HEK293 (cell line): Measurements from ENCODE around the gene TSPAN17.
A peak's percentile ranks its signal among the peaks of the same experiment; 100 is the strongest.

ENCODE experiments used
- CTCF ChIA-PET: fragments of 350-600 bp; formaldehyde crosslinking; extraction: SDS; loops from one replicate; lab custom pipeline; 2021; ENCODE audit warnings: antibody characterized with exemption; lab: Yijun Ruan, JAX
- POLR2A ChIA-PET: fragments of 300-600 bp; formaldehyde crosslinking; extraction: SDS; loops from one replicate; lab custom pipeline; 2020; ENCODE audit warnings: antibody characterized with exemption, inconsistent platforms; lab: Yijun Ruan, JAX
- H3K27ac ChIP-seq: fragments of 200-500 bp; sonication (Bioruptor generic); 2 replicates; pipeline ENCODE4 v1.5.1; 2014; ENCODE audit warnings: low read depth, low read length, control low read depth, inconsistent platforms; ENCODE audit errors: extremely low read depth
- H3K36me3 ChIP-seq, 2 experiments: fragments of 200-500 bp in 1 of 2; sonication (Bioruptor generic) in 1 of 2; 1 replicate in 1 of 2; 2 replicates in 1 of 2; pipeline ENCODE4 v1.5.1; 2014 to 2017; ENCODE audit warnings: inconsistent platforms in 2 of 2, low read length in 2 of 2; ENCODE audit not compliant: control insufficient read depth in 2 of 2, insufficient read depth in 1 of 2
- H3K4me1 ChIP-seq: fragments of 200-500 bp; sonication (Bioruptor generic); 2 replicates; pipeline ENCODE4 v1.5.1; 2014; ENCODE audit warnings: mild to moderate bottlenecking, low read length, inconsistent platforms; ENCODE audit not compliant: control insufficient read depth, insufficient read depth
- H3K4me3 ChIP-seq: 2 replicates; pipeline ENCODE4 v1.5.1; 2011; ENCODE audit warnings: low read depth, mild to moderate bottlenecking, control low read depth, low read length, moderate library complexity
- H3K9me3 ChIP-seq: fragments of 200-500 bp; sonication (Bioruptor generic); 2 replicates; pipeline ENCODE4 v1.5.1; 2014; ENCODE audit warnings: low read depth, low read length, inconsistent platforms; ENCODE audit not compliant: control insufficient read depth, insufficient read depth
- BCL6B ChIP-seq: fragments of 450-650 bp; formaldehyde crosslinking; IDR thresholded peaks from 2 replicates; pipeline ENCODE4 v1.5.1; 2017; ENCODE audit warnings: missing biosample characterization, missing genetic modification characterization
- CTCF ChIP-seq: fragments of 450-650 bp; formaldehyde crosslinking; IDR thresholded peaks from 2 replicates; pipeline ENCODE4 v1.5.1; 2016; ENCODE audit warnings: missing biosample characterization, missing genetic modification characterization
- MEIS1 ChIP-seq: sonication (generic); formaldehyde crosslinking; IDR thresholded peaks from 2 replicates; pipeline ENCODE4 v1.8.1; 2022; ENCODE audit warnings: missing genetic modification reagents, mild to moderate bottlenecking, borderline replicate concordance
- OSR2 ChIP-seq: fragments of 450-650 bp; formaldehyde crosslinking; IDR thresholded peaks from 2 replicates; pipeline ENCODE4 v1.5.1; 2016; ENCODE audit warnings: missing biosample characterization, missing genetic modification characterization
- PRDM4 ChIP-seq: fragments of 450-650 bp; formaldehyde crosslinking; IDR thresholded peaks from 2 replicates; pipeline ENCODE4 v1.5.1; 2017; ENCODE audit warnings: missing biosample characterization, missing genetic modification characterization
- SALL2 ChIP-seq: fragments of 450-650 bp; formaldehyde crosslinking; IDR thresholded peaks from 2 replicates; pipeline ENCODE4 v1.5.0; 2017; ENCODE audit warnings: missing biosample characterization, mild to moderate bottlenecking, missing genetic modification characterization, borderline replicate concordance
- TRIM28 ChIP-seq: IDR thresholded peaks from 2 replicates; pipeline ENCODE4 v1.6.1; 2011; ENCODE audit warnings: low read length, control low read depth, borderline replicate concordance
- WT1 ChIP-seq: fragments of 450-650 bp; formaldehyde crosslinking; IDR thresholded peaks from 2 replicates; pipeline ENCODE4 v1.5.1; 2016; ENCODE audit warnings: missing biosample characterization, missing genetic modification characterization
- ZBTB20 ChIP-seq: fragments of 450-650 bp; formaldehyde crosslinking; IDR thresholded peaks from 2 replicates; pipeline ENCODE4 v1.5.1; 2016; ENCODE audit warnings: missing biosample characterization, missing genetic modification characterization
- ZBTB21 ChIP-seq: fragments of 450-650 bp; formaldehyde crosslinking; IDR thresholded peaks from 2 replicates; pipeline ENCODE4 v1.5.1; 2017; ENCODE audit warnings: missing biosample characterization, missing genetic modification characterization
- ZNF16 ChIP-seq: fragments of 450-650 bp; formaldehyde crosslinking; IDR thresholded peaks from 2 replicates; pipeline ENCODE4 v1.5.1; 2016; ENCODE audit warnings: low read depth, missing biosample characterization, missing genetic modification characterization
- ZNF24 ChIP-seq: fragments of 450-650 bp; formaldehyde crosslinking; IDR thresholded peaks from 2 replicates; pipeline ENCODE4 v1.5.1; 2016; ENCODE audit warnings: missing biosample characterization, missing genetic modification characterization
- ZNF311 ChIP-seq: fragments of 450-650 bp; formaldehyde crosslinking; IDR thresholded peaks from 2 replicates; pipeline ENCODE4 v1.5.1; 2017; ENCODE audit warnings: missing biosample characterization, missing genetic modification characterization, borderline replicate concordance
- ZNF391 ChIP-seq: fragments of 450-650 bp; formaldehyde crosslinking; IDR thresholded peaks from 2 replicates; pipeline ENCODE4 v1.5.1; 2016; ENCODE audit warnings: low read depth, missing biosample characterization, missing genetic modification characterization, borderline replicate concordance
- ZNF416 ChIP-seq: fragments of 450-650 bp; formaldehyde crosslinking; IDR thresholded peaks from 2 replicates; pipeline ENCODE4 v1.5.1; 2016; ENCODE audit warnings: missing biosample characterization, missing genetic modification characterization
- ZNF529 ChIP-seq: fragments of 450-650 bp; formaldehyde crosslinking; IDR thresholded peaks from 2 replicates; pipeline ENCODE4 v1.5.1; 2017; ENCODE audit warnings: missing genetic modification characterization, missing biosample characterization; ENCODE audit not compliant: insufficient replicate concordance
- ZNF548 ChIP-seq: fragments of 450-650 bp; formaldehyde crosslinking; IDR thresholded peaks from 2 replicates; pipeline ENCODE4 v1.5.1; 2016; ENCODE audit warnings: missing biosample characterization, missing genetic modification characterization
- ZNF629 ChIP-seq: fragments of 450-650 bp; formaldehyde crosslinking; IDR thresholded peaks from 2 replicates; pipeline ENCODE4 v1.5.1; 2017; ENCODE audit warnings: missing biosample characterization, missing genetic modification characterization
- ZNF664 ChIP-seq: fragments of 450-650 bp; formaldehyde crosslinking; IDR thresholded peaks from 2 replicates; pipeline ENCODE4 v1.5.1; 2016; ENCODE audit warnings: missing biosample characterization, missing genetic modification characterization
- ZNF707 ChIP-seq: fragments of 450-650 bp; formaldehyde crosslinking; IDR thresholded peaks from 2 replicates; pipeline ENCODE4 v1.5.1; 2016; ENCODE audit warnings: missing biosample characterization, missing genetic modification characterization
- ZNF792 ChIP-seq: fragments of 450-650 bp; formaldehyde crosslinking; IDR thresholded peaks from 2 replicates; pipeline ENCODE4 v1.5.1; 2016; ENCODE audit warnings: missing biosample characterization, missing genetic modification characterization
- TF ChIP-seq, protein P1 (sequence below): fragments of 450-650 bp; formaldehyde crosslinking; IDR thresholded peaks from 2 replicates; pipeline ENCODE4 v1.5.1; 2016; ENCODE audit warnings: missing biosample characterization, missing genetic modification characterization
- TF ChIP-seq, protein P2 (sequence below): fragments of 450-650 bp; formaldehyde crosslinking; IDR thresholded peaks from 2 replicates; pipeline ENCODE4 v1.5.1; 2016; ENCODE audit warnings: missing biosample characterization, missing genetic modification characterization, low read depth
- TF ChIP-seq, protein P3 (sequence below): fragments of 450-650 bp; formaldehyde crosslinking; IDR thresholded peaks from 2 replicates; pipeline ENCODE4 v1.5.1; 2016; ENCODE audit warnings: missing biosample characterization, missing genetic modification characterization

The TSPAN17 gene

GRCh38 chr5:176693477-176693851 lies 46.2 kb downstream of the TSPAN17 start:
- no peak overlapping the region for H3K4me3 ChIP-seq
- CTCF ChIA-PET: interaction anchor here (0.7 to 2.7 kb wide), 4 partner anchors 33 to 419 kb away, joined by 3 to 17 read pairs (median 4); no protein-coding TSS in a partner anchor
- POLR2A ChIA-PET: interaction anchor here (1.7 kb wide), 1 partner anchor 9 kb away, joined by 4 read pairs; no protein-coding TSS in a partner anchor
- no peak overlapping the region for H3K27ac ChIP-seq
- no peaks in the 10 kb centered on the region for H3K9me3 ChIP-seq
- no peaks in the 10 kb centered on the region for H3K36me3 ChIP-seq
- peaks cover 6% of the 10 kb centered on the region; the same call in 1 of the 2 replicates for H3K4me1 ChIP-seq
- peak; percentile 47; the same call in 1 of the 2 replicates for TF ChIP-seq PRDM4 (tag by site-specific recombination)
- TF ChIP-seq ZNF529 (tag by site-specific recombination): no peak
- peak; percentile 85 for TF ChIP-seq WT1 (tag by site-specific recombination)
- TF ChIP-seq SALL2 (tag by site-specific recombination): no peak
- no peak for TF ChIP-seq ZNF707
- TF ChIP-seq ZNF629 (tag by site-specific recombination): peak; percentile 79
- TF ChIP-seq BCL6B (tag by site-specific recombination): no peak
- TF ChIP-seq, protein P1, sequence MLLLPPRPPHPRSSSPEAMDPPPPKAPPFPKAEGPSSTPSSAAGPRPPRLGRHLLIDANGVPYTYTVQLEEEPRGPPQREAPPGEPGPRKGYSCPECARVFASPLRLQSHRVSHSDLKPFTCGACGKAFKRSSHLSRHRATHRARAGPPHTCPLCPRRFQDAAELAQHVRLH: peak; percentile 26; the same call in 1 of the 2 replicates
- TF ChIP-seq TRIM28: no peak
- TF ChIP-seq MEIS1: no peak
- no peak for TF ChIP-seq ZNF548 (tag by site-specific recombination)
- peak; percentile 54 for TF ChIP-seq ZBTB21 (tag by site-specific recombination)
- TF ChIP-seq, protein P2, sequence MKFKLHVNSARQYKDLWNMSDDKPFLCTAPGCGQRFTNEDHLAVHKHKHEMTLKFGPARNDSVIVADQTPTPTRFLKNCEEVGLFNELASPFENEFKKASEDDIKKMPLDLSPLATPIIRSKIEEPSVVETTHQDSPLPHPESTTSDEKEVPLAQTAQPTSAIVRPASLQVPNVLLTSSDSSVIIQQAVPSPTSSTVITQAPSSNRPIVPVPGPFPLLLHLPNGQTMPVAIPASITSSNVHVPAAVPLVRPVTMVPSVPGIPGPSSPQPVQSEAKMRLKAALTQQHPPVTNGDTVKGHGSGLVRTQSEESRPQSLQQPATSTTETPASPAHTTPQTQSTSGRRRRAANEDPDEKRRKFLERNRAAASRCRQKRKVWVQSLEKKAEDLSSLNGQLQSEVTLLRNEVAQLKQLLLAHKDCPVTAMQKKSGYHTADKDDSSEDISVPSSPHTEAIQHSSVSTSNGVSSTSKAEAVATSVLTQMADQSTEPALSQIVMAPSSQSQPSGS: no peak
- TF ChIP-seq, protein P3, sequence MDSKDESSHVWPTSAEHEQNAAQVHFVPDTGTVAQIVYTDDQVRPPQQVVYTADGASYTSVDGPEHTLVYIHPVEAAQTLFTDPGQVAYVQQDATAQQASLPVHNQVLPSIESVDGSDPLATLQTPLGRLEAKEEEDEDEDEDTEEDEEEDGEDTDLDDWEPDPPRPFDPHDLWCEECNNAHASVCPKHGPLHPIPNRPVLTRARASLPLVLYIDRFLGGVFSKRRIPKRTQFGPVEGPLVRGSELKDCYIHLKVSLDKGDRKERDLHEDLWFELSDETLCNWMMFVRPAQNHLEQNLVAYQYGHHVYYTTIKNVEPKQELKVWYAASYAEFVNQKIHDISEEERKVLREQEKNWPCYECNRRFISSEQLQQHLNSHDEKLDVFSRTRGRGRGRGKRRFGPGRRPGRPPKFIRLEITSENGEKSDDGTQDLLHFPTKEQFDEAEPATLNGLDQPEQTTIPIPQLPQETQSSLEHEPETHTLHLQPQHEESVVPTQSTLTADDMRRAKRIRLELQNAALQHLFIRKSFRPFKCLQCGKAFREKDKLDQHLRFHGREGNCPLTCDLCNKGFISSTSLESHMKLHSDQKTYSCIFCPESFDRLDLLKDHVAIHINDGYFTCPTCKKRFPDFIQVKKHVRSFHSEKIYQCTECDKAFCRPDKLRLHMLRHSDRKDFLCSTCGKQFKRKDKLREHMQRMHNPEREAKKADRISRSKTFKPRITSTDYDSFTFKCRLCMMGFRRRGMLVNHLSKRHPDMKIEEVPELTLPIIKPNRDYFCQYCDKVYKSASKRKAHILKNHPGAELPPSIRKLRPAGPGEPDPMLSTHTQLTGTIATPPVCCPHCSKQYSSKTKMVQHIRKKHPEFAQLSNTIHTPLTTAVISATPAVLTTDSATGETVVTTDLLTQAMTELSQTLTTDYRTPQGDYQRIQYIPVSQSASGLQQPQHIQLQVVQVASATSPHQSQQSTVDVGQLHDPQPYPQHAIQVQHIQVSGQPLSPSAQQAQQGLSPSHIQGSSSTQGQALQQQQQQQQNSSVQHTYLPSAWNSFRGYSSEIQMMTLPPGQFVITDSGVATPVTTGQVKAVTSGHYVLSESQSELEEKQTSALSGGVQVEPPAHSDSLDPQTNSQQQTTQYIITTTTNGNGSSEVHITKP (tag by site-specific recombination): no peak
- TF ChIP-seq ZBTB20 (tag by site-specific recombination): peak; percentile 98
- peak; percentile 38; the same call in 1 of the 2 replicates for TF ChIP-seq ZNF391 (tag by site-specific recombination)
- TF ChIP-seq ZNF664 (tag by site-specific recombination): peak; percentile 93
- no peak for TF ChIP-seq ZNF16 (tag by site-specific recombination)
- TF ChIP-seq CTCF (tag by site-specific recombination): no peak
- peak; percentile 97 for TF ChIP-seq ZNF792 (tag by site-specific recombination)
- no peak for TF ChIP-seq ZNF416 (tag by site-specific recombination)
- TF ChIP-seq OSR2 (tag by site-specific recombination): peak; percentile 95
- 0 out of 2 replicates have a peak, but pooled peaks have one; percentile 55 for TF ChIP-seq ZNF24 (tag by site-specific recombination)
- no peak for TF ChIP-seq ZNF311 (tag by site-specific recombination)
